D721Med (cell line): ENCODE measurements around the gene LZTR1.

ENCODE experiments used
- DNase-seq: peaks from one replicate; pipeline ENCODE4 v3.0.0; 2011; ENCODE audit warnings: low spot score; ENCODE audit not compliant: insufficient read length
- FAIRE-seq: peaks from 2 replicates; lab custom pipeline; 2011; peaks lifted over from hg19 to GRCh38; lab: Jason Lieb, UNC
- CTCF ChIP-seq: IDR thresholded peaks from 2 replicates; pipeline ENCODE4 v1.5.1; 2012; ENCODE audit warnings: mild to moderate bottlenecking, control low read depth; ENCODE audit not compliant: insufficient read depth; ENCODE audit errors: missing control alignments

Gene LZTR1

GRCh38 chr22:20980938-20981722 is 967 bp upstream of the LZTR1 start:
- no peak for TF ChIP-seq CTCF
- no peak for FAIRE-seq
- DNase-seq = no peak

DNA sequence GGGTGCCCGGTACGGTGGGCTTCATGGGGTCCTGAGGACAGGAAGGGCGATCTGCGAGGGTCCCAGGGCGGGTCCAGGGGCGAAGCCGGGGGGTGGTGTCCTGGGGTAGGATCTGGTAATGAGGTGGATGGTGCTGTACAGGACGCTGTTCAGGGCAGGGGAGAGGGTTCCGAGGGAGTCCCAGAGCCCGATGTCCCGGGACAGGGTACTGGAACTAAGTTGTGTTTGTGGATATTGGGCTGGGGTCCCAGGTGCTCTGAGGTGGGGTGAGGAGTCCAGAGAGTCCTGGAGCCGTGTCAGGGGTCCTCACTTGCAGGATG is 426 bp downstream of the LZTR1 start:
- FAIRE-seq (no peak), DNase-seq (no peak)
- TF ChIP-seq CTCF = no peak

DNA sequence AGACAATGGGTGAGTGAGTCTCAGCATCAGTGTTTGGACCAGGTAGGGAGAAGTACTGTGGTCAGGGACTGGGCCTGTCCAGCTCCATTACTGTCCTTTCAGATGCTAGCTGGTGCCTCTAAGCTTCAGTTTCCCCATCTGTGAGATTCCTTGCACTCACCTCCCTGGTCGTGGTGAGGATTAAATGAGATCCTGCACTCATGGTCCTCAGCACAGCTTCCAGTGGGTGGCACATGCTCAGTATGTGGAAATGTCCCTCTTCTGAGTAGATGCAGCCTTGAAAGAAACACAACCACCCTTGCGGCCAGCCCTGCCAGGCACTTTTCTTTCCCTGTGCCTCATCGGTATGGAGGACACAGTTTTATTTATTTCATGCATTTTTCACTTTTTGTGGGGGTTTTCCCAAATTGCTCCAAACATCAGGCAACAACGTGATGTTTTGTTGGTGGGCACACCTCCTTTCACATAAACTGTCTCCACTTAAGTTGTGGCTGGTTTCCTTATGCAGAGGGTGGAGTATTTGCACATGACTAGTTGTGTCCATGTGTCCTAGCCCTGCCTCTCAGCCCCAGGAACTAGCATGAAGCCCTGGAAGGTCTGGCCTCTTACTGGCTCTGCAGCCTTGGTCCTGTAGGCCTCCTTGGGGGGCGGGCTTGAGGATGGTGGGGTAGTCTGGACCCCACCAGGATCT is 1.1 kb downstream of the LZTR1 start:
- FAIRE-seq = no peak
- TF ChIP-seq CTCF = no peak

DNA sequence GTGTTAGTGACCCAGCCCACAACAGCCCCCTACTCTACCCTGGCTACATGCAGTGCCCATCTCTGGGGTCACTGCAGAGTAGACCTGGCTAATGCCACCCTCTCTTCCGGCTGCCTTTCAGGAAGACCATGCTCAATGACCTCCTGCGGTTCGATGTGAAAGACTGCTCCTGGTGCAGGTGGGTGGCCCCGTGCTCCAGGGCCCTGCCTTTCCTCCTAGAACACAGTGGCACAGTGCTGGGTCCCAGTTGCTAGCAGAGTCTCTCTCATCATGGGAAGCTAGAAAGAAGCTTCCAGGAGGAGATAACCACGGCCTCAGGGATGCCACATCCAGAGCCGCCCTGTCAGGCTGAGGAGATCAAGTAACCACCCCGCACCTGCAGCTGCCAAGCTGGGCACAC is 3.6 kb downstream of the LZTR1 start:
- FAIRE-seq = no peak
- TF ChIP-seq CTCF = no peak

More for the DNA sequence above, 1.1 kb downstream of the LZTR1 start:
- DNase-seq = no peak

DNA sequence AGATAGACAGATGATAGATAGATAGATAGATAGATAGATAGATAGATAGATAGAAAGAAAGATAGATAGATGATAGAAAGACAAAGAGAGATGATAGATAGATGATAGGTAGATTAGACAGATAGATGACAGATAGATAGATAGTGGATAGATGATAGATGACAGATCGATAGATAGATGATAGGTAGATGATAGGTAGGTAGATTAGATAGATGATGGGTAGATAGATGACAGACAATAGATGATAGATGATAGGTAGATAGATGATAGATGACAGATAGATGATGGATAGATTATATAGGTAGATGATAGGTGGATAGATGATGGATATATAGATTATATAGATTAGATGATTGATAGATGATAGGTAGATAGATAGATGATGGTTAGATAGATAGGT is 4.3 kb downstream of the LZTR1 start:
- no peak for FAIRE-seq
- DNase-seq = no peak
- no peak for TF ChIP-seq CTCF

More for the DNA sequence above, 3.6 kb downstream of the LZTR1 start:
- no peak for DNase-seq

DNA sequence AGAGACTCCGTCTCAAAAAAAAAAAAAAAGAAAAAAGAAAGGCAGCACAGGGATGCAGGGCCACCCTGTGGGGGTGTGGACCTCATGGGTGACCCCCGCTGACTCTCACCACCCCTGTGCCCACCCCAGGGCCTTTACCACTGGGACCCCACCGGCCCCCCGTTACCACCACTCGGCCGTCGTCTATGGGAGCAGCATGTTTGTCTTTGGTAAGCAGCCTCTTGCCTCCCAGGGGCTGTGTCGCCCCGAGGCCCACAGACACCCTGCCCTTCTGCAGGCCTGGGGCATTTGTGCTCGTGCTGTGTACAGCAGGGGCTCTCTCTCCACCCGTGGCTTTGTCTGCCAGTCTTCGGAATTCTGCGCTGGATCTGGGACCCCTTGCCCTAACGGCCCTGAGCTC is 5.3 kb downstream of the LZTR1 start:
- TF ChIP-seq CTCF = no peak
- DNase-seq (no peak), FAIRE-seq (no peak)
